Measurements from ENCODE around the gene AMZ1. TPM values are rescaled to one million over a fixed set of nuclear protein-coding genes. Genes with fewer than 3 reads are reported as not detected.
"Not testable (repeated sequence)": the region's sequence is repeated elsewhere in the genome, so short reads cannot be mapped to it uniquely, and the experiment has no call there.

AMZ1 gene
- total RNA-seq, 1 donor from 2014 or later, result 0.08 TPM

DNA sequence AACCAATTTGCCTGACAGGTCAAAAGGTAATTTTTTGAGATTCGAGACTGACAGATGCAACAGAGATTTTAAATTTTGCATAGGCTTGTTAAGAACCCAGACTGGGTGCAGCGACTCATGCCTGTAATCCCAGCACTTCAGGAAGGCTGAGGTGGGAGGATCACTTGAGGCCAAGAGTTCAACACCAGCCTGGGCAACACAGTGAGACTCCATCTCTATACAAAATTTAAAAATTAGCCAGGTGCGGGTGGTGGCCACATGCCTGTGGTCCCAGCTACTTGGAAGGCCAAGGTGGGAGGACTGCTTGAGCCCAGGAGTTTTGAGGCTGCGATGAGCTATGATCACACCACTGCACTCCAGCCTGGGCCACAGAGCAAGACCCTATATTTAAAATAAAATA, 34.6 kb downstream of the AMZ1 start:
- intact Hi-C loops (cut with DNase I), result no loop called here
- DNase-seq (ENCODE audit: low spot score), result peak; percentile 46

- DNase-seq (ENCODE audit: low spot score), result peak; percentile 73
- intact Hi-C loops (cut with DNase I), result no loop called here
These were observed 35.3 kb downstream of the AMZ1 start for GRCh38 chr7:2723138-2723850.

GRCh38 chr7:2724036-2724435, 36.0 kb downstream of the AMZ1 start:
- intact Hi-C loops (cut with DNase I), result not testable (repeated sequence)
- peak; percentile 60 for DNase-seq (ENCODE audit: low spot score)

DNA sequence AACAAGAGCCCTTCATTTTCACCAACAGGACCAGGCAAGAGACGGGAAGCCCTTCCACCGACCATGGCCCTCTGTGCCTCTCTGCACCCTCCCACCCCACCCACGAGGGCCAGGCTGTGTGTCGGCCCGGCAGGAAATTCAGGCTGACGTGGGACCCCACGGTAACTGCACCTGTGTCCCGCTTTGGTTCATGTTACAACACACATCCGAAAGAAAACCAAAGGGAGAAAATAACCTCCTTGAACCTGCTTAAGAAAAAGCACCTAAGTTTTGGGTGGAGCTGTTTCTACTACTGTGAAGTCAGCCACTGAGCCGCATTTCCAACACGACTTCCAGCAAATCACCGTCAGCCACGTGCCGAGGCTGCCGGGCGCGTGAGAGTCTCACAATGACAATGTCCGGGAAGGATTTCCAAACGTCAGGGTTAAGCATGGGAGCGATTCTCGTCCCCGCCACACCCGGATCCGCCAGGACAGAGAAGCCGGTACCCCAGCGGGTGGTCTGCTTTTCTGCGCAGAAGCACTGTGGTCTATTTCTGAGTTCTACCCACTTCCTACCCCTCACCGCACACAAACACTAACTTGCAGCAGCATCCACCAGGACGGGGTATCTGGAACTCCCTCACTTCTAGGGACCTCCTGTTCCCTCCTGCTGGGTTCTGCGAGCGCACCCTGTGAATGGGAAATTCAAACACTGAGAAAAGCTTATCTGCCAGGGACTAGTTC, 36.6 kb downstream of the AMZ1 start:
- intact Hi-C loops (cut with DNase I), result no loop called here
- peak; percentile 50 for DNase-seq (ENCODE audit: low spot score)

GRCh38 chr7:2725178-2726105, 37.4 kb downstream of the AMZ1 start:
- DNase-seq (ENCODE audit: low spot score), result peak; percentile 68
- intact Hi-C loops (cut with DNase I), result no loop called here

DNA sequence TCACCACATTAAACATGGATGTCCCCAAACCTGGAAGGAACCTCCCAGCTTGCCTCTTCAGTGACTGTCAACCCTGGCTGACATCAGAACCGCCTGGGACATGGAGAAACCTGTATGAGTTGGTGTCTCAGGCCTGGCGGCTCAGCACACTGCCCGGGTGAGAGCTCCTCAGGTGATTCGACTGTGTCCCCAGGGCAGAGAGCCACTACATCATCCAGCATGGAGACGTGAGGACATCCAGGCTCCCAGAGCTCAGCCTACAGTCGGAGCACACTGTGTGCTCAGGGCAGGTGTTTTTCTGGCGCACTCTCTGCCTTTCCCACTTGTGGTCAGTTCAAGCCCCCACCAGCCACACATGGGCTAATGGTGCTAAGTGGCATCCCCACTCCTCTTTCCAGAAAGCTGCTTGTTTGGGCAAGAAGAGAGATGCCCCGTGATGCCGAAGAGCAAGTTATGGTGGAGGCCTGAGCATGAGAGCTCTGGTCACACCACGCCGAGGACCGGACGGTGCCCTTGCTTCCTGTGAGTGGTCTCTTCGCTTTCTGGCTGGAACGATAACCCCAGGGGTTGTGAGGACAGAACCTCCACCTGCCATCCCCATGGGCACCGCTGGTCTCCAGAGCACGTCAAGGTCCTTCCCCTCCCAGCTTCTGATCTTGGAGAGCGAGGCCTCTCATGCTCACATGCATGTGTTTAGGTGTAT, 38.5 kb downstream of the AMZ1 start:
- intact Hi-C loops (cut with DNase I), result no loop called here
- peak; percentile 63 for DNase-seq (ENCODE audit: low spot score)

DNA sequence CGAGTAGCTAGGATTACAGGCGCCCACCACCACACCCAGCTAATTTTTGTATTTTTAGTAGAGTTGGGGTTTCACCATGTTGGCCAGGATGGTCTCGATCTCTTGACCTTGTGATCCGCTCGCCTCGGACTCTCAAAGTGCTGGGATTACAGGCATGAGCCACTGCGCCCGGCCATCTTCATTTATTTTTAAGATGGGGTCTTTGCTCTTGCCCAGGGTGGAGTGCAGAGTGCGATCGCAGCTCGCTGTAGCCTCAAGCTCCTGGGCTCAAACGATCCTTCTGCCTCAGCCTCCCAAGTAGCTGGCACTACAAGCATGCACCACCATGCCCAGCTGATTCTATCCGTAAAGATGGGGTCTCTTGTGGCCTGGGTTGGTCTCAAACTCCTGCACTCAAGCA, 39.2 kb downstream of the AMZ1 start:
- intact Hi-C loops (cut with DNase I), result not testable (repeated sequence)
- peak; percentile 26 for DNase-seq (ENCODE audit: low spot score)

- intact Hi-C loops (cut with DNase I), result no loop called here
- DNase-seq (ENCODE audit: low spot score), result peak; percentile 59
These were observed 40.5 kb downstream of the AMZ1 start for GRCh38 chr7:2728316-2729030.

DNA sequence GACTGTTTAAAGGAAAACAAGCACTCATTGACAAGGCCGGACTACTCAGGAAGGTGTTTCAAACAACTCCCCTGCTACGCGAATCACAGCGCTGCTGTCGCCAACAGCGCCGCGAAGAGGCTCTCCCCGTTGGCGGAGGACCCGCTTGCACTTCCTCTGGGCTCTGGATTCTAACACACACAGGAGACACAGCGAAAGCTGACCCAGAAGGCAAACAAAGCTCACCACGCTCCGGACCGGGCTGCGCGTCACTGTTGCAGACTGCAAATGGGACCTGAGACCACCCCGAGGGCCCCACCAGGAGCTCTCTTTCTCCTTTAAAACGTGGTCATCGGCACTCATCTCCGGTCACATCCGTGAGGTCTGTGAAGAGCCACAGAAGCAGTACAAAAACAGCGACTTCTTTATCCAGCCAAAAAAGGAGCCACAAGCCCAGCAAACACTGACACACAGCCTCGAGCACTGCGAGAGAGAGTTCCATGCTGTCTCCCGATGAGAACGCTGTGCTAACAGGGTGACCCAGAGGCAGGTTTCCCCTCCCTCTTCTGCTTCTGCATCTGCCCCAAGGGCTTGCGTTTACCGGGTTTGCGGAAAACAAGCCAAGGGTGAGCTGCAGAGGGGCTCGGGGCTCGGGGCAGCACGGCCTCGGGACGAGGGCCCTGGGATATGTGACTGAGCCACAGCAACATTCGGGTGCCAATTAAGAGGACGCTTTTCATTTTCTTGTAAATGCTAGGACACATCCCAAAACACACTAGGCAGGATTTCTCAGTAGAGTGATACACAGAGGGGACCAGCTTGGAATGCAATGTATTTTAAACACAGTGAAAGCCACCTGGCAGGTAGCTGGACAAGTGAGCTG, 41.3 kb downstream of the AMZ1 start:
- peak; percentile 72 for DNase-seq (ENCODE audit: low spot score)
- intact Hi-C loops (cut with DNase I), result no loop called here

- peak; percentile 74 for DNase-seq (ENCODE audit: low spot score)
- intact Hi-C loops (cut with DNase I), result loop anchor here (5.0 kb wide), 1 partner anchor 67 kb away; no protein-coding TSS in a partner anchor
These were observed 42.1 kb downstream of the AMZ1 start for GRCh38 chr7:2729893-2730716.

DNA sequence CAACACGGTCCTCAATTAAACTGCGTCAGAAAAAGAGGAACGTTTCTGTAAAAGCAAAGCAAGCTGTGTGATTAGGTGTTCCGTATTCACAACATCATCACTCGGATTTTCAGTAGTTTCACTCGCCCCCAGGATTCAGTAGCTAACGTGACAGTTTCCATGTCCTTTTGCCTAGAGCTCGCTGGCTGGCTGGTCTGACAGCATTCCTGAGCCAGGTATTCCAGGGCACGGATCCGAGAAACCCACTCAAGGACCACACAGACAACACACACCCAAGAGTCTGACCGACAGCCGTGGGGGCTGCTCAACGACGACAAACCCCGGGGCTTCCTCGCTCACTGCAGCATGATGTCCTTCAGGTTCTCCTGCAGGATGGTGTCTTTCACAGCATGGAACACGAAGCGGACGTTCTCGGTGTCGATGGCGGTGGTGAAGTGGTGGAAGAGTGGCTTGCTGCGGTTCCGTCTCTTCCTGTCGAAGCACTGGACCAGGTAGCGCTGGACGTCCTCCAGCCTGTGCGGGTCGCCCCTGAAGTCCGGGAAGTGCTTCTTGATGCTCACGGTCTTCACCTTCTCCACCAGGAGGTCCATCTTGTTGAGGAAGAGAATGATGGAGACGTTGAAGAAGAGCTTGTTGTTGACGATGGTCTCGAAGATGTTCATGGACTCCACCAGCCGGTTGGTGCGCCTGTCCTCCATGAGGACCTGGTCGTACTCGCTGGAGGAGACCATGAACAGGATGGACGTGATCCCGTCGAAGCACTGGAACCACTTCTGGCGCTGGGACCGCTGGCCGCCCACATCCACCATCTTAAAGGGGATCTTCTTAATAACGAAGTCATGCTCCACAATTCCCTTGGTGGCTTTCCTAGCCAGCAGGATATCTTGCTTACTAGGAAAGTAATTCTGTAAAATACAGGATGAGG, 43.1 kb downstream of the AMZ1 start:
- peak; percentile 56 for DNase-seq (ENCODE audit: low spot score)
- intact Hi-C loops (cut with DNase I), result loop anchor here (5.0 kb wide), 1 partner anchor 66 kb away; no protein-coding TSS in a partner anchor

DNA sequence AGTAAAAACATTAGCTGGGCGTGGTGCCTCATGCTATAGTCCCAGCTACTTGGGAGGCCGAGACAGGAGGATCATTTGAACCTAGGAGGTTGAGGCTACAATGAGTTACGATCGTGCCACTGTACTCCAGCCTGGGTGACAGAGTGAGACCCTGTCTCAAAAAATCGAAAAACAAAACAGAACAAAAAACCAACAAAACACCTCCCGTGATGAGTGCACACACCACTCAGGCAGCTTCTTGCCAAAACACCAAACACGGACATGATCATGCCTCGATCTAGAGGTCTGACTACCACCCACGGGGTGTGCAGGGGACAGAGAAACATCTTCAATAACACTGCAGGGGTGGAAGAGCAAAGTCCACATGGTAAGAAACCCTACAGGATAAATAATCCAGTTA, 44.4 kb downstream of the AMZ1 start:
- intact Hi-C loops (cut with DNase I), result loop anchor here (2.0 to 5.0 kb wide), 2 partner anchors 26 to 65 kb away; no protein-coding TSS in a partner anchor
- DNase-seq (ENCODE audit: low spot score), result peak; percentile 58

GRCh38 chr7:2732959-2733584, 45.1 kb downstream of the AMZ1 start:
- intact Hi-C loops (cut with DNase I), result loop anchor here (2.0 to 5.0 kb wide), 2 partner anchors 26 to 64 kb away; no protein-coding TSS in a partner anchor
- peak; percentile 86 for DNase-seq (ENCODE audit: low spot score)

GRCh38 chr7:2734084-2734686, 46.2 kb downstream of the AMZ1 start:
- DNase-seq (ENCODE audit: low spot score), result peak; percentile 73
- intact Hi-C loops (cut with DNase I), result loop anchor here (5.0 kb wide), 1 partner anchor 63 kb away; no protein-coding TSS in a partner anchor
